Measurements from ENCODE around the gene KLHDC1. TPM values are rescaled to one million over a fixed set of nuclear protein-coding genes. Genes with fewer than 3 reads are reported as not detected.
A peak's percentile ranks its signal among the peaks of the same experiment; 100 is the strongest.
"Not testable (repeated sequence)": the region's sequence is repeated elsewhere in the genome, so short reads cannot be mapped to it uniquely, and the experiment has no call there.

Gene KLHDC1, protein sequence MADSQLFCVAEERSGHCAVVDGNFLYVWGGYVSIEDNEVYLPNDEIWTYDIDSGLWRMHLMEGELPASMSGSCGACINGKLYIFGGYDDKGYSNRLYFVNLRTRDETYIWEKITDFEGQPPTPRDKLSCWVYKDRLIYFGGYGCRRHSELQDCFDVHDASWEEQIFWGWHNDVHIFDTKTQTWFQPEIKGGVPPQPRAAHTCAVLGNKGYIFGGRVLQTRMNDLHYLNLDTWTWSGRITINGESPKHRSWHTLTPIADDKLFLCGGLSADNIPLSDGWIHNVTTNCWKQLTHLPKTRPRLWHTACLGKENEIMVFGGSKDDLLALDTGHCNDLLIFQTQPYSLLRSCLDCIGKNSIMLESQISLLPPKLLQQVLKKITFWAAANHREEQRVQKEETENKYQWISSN
- 21.6 TPM for total RNA-seq
- polyA plus RNA-seq, result 4.2 TPM

DNA sequence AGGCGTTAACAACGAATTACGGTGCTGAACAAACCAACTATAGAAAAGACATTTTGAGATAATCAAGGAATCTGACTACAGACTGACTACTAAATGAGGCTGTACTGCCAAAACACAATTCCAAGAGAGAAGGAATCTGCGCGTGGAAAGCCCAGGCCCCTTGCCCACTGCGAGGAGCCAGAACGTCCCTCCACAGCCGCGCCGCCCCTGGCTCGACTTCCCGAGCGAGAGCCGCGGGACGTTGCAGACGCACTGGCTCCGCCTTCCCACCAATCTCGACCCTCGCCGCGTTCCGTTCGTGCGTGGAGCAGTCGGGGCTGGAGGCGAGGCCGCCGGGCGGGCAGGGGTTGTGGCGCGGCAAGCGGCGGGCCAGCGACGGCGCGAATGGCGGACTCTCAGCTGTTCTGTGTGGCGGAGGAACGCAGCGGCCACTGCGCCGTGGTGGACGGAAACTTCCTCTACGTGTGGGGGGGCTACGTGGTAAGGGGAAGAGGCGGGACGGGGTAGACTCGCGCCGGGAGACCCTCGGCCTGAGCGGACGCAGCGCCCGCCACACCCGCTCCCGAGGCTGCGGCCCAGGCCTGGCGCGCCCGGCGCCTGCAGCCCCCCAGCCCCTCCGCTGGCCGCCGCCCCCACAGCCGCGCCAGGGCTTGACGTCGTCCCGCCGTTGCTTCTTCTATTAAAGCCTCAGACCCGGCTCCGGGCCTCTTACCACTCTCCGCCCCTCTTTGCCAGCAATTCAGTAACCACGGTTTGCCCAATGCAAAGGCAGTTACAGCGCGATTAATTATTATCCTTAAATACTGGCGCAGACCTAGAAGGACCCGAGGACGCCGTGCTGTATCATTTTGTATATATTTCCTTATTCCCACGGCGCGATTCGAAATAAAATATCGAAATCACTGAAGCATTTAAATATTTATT lies at the start of gene KLHDC1:
Gene KLHDC1 (plus strand): TSS at position 310 of the 924 bp plus-strand sequence. CDS start 75 bp downstream, at position 385.
- under 1% methylated on average over 88 of the region's 88 CpGs for WGBS
- H3K36me3 ChIP-seq (ENCODE audit: insufficient read depth), result no peaks in the 10 kb centered on the region
- DNase-seq (ENCODE audit: extremely low spot score), result peak; percentile 58

DNA sequence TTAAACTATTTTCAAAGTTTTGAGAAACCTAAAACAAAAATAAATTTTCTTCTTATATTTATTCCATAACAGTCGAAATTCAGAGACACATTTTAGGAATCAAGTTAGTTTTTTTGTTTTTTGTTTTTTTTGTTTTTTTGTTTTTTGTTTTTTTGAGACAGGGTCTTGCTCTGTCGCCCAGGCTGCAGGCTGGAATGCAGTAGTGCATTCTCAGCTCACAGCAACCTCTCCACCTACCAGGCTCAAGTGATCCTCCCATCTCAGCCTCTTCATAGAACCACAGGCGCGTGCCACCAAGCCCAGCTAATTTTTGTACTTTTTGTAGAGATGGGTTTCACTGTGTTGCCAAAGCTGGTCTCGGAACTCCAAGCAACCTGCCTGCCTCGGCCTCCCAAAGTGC lies 39.4 kb upstream of the KLHDC1 start:
- no peak for DNase-seq (ENCODE audit: extremely low spot score)

More for the DNA sequence above, at the start of gene KLHDC1:
- peak within 1 kb of the TSS; percentile 97 for H3K27ac ChIP-seq (ENCODE audit: low read depth)
- peak within 1 kb of the TSS; percentile 89 for H3K4me3 ChIP-seq (ENCODE audit: low read depth, low read length)
- H3K4me1 ChIP-seq (ENCODE audit: insufficient read depth), result no peaks in the 10 kb centered on the region

DNA sequence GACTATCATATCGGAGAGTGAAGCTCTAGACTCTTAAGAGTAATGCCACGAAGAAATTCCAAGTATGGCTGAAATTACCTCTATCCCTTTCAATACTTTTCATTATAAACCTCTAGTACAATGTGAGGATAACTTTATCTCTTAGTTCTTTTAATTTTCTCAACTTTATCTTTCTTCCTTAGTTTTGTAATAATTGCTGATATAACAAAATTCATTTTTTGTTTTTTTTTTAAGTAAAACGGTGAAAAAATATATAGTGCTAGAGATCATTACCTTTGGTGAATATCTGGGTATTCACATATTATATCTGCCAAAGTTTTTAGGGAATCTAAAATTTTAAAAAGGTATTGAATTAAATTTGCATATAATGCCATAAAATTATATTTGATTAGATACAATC lies 38.4 kb upstream of the KLHDC1 start:
- 98% methylated on average over 3 of the region's 3 CpGs for WGBS

More for the DNA sequence above, 39.4 kb upstream of the KLHDC1 start:
- Histone ChIP-seq H3K27ac (ENCODE audit: low read depth) (no peak overlapping the region), H3K4me3 (ENCODE audit: low read depth, low read length) (no peak overlapping the region), H3K4me1 (ENCODE audit: insufficient read depth) (no peaks in the 10 kb centered on the region), H3K36me3 (ENCODE audit: insufficient read depth) (no peaks in the 10 kb centered on the region)
- 96% methylated on average over 6 of the region's 6 CpGs for WGBS

DNA sequence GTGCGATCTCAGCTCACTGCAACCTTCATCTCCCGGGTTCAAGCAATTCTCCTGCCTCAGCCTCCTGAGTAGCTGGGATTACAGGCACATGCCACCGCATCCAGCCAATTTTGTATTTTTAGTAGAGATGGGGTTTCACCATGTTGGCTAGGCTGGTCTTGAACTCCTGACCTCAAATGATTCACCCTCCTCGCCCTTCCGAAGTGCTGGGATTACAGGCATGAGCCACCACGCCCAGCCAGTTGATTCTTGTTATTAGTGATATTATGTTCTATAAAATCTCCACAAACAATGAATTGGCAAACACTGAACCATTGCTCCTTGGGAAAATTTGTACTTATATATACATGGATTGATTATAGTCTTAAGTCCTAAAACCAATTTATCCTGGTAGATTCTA lies 35.4 kb upstream of the KLHDC1 start:
- 86% methylated on average over 6 of the region's 6 CpGs for WGBS
- H3K4me3 ChIP-seq (ENCODE audit: low read depth, low read length); H3K36me3 ChIP-seq (ENCODE audit: insufficient read depth); DNase-seq (ENCODE audit: extremely low spot score); H3K27ac ChIP-seq (ENCODE audit: low read depth); H3K4me1 ChIP-seq (ENCODE audit: insufficient read depth): not testable (repeated sequence)

More for the DNA sequence above, 38.4 kb upstream of the KLHDC1 start:
- Histone ChIP-seq H3K4me1 (ENCODE audit: insufficient read depth) (no peaks in the 10 kb centered on the region), H3K27ac (ENCODE audit: low read depth) (no peak overlapping the region), H3K4me3 (ENCODE audit: low read depth, low read length) (no peak overlapping the region), H3K36me3 (ENCODE audit: insufficient read depth) (no peaks in the 10 kb centered on the region)
- DNase-seq (ENCODE audit: extremely low spot score), result no peak

DNA sequence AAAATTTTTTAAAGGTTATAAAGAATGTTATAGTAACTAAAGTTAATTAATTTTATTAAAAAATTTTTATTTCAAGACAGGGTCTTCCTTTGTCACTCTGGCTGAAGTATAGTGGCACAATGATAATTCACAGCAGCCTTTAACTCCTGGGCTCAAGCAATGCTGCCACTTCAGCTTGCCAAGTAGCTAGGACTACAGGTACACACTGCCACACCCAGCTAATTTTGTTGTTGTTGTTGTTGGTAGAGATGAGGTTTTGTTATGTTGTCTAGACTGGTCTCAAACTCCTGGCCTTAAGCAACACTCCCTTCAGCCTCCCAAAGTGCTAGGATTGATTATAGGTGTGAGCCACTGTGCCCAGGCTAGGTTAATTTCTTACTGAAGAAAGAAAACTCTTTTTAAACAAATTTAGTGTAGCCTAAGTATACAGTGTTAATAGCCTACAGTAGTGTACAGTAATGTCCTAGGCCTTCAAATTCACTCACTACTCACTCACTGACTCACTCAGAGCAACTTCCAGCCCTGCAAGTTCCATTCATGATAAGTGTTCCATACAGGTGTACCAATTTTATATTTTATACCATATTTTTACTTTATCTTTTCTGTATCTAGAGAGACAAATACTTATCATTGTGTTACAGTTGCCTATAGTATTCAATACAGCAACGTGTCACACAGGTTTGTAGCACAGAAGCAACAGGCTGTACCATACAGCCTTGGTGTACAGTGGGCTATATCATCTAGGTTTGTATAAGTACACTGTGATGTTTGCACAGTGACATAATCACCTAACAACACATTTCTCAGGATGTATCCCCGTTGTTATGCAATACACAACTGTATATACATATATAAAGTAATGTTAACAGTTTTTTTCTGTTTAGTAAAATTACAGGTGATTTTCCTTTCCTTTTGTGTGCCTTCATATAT lies 33.1 kb upstream of the KLHDC1 start:
- no peak for DNase-seq (ENCODE audit: extremely low spot score)
- no peak overlapping the region for H3K4me3 ChIP-seq (ENCODE audit: low read depth, low read length)
- no peaks in the 10 kb centered on the region for H3K4me1 ChIP-seq (ENCODE audit: insufficient read depth)
- no peaks in the 10 kb centered on the region for H3K36me3 ChIP-seq (ENCODE audit: insufficient read depth)
- H3K27ac ChIP-seq (ENCODE audit: low read depth), result no peak overlapping the region
- WGBS, result 86% methylated on average over 2 of the region's 2 CpGs

DNA sequence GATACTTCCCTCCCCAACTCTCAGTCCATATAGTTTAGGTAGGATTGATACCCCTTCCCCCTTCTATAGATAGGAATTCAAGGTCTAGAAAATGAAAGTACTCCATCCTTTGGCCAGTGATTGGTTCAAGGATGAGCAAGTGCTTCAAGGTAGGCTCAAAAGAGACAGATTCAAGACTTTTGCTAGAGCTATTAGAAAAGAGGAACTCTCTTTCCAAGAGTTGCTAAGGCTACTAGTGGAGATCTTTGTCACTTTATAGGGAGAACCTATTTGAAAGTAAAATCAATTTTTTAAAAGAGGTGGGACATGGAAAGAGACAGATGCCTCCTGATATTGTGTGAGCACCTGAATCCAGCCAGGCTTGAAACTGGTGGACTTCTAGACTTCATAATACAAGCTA lies 22.4 kb upstream of the KLHDC1 start:
- Histone ChIP-seq H3K27ac (ENCODE audit: low read depth) (no peak overlapping the region), H3K4me1 (ENCODE audit: insufficient read depth) (no peaks in the 10 kb centered on the region), H3K4me3 (ENCODE audit: low read depth, low read length) (no peak overlapping the region), H3K36me3 (ENCODE audit: insufficient read depth) (no peaks in the 10 kb centered on the region)
- DNase-seq (ENCODE audit: extremely low spot score), result no peak

DNA sequence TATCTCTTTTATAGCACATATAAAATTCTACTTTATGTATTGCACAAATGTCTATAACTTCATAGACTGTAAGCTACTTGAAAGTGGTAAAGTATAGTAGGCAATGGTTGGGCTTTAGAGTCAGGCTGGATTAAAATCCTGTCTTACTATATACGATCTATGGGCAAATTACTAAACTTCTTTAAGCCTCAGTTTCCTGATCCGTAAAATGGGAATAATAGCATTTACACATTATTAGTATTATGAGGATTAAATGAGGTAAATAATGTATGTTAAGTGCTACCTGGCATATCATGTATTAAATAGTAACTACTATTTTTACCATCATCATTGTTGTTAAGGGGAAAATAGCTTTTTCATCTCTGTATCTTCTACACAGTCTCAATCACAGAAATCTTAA lies 19.3 kb upstream of the KLHDC1 start:
- H3K36me3 ChIP-seq (ENCODE audit: insufficient read depth), result no peaks in the 10 kb centered on the region
- no peak for DNase-seq (ENCODE audit: extremely low spot score)
- no peak overlapping the region for H3K27ac ChIP-seq (ENCODE audit: low read depth)
- H3K4me3 ChIP-seq (ENCODE audit: low read depth, low read length), result no peak overlapping the region
- 91% methylated on average over 2 of the region's 2 CpGs for WGBS
- H3K4me1 ChIP-seq (ENCODE audit: insufficient read depth), result no peaks in the 10 kb centered on the region

DNA sequence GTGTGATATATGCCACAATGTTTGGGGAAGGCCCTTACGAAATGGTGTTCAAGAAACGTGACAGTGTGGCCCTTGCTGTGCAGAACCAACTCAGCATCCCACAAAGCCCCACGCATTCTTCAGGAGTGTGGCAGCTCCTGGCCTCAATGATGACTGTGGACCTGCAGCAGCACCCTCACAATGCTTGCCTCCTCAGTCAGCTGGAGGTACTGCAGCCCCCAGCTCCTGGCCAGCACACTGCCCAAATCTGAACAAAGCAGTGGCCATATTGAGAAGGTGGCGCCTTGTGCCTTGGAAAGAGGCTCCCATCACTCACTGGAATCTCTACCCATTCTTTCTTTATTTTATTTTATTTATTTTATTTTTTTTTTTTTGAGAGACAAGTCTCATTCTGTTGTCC lies 15.3 kb upstream of the KLHDC1 start:
- WGBS, result 96% methylated on average over 4 of the region's 4 CpGs
- no peak for DNase-seq (ENCODE audit: extremely low spot score)
- Histone ChIP-seq H3K4me3 (ENCODE audit: low read depth, low read length) (no peak overlapping the region), H3K27ac (ENCODE audit: low read depth) (no peak overlapping the region), H3K4me1 (ENCODE audit: insufficient read depth) (no peaks in the 10 kb centered on the region), H3K36me3 (ENCODE audit: insufficient read depth) (no peaks in the 10 kb centered on the region)

DNA sequence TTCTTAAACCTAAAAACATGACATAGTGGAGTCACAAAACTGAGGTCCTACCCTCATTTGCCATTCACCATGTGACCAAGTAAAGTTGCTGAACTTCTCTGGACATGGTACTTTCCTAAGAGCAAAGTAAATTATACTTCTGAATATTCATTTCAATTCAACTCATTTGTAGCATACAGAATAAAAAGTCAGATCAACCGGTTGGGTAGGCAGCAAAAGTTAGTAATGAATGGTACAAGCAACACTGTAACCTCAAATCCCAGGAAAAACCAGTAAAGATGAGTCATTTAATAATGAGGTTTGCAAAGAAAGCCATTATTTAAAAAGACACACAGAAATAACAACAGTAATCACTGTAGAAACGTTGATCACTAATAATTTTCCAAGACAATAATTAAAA lies 13.6 kb upstream of the KLHDC1 start:
- Histone ChIP-seq H3K27ac (ENCODE audit: low read depth) (no peak overlapping the region), H3K36me3 (ENCODE audit: insufficient read depth) (no peaks in the 10 kb centered on the region), H3K4me1 (ENCODE audit: insufficient read depth) (no peaks in the 10 kb centered on the region), H3K4me3 (ENCODE audit: low read depth, low read length) (no peak overlapping the region)
- 74% methylated on average over 2 of the region's 2 CpGs for WGBS
- no peak for DNase-seq (ENCODE audit: extremely low spot score)

DNA sequence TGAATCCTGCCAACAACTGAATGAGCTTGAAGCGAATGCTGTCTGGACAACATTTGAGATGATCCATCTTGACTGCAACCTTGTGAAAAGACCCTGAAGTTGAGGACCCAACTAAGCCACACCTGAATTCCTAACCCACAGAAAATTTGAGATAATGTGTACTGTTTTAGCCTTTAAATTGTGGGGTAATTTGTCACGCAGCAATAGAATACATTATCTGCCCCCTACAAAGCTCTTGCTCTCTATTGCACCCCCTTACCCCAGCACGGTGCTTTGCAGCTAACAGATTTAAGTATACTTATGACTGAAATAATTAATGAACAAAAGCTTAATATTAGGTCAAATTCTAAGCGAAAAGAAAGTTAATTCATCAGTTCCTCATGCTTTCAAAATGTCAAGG lies 6.5 kb upstream of the KLHDC1 start:
- 94% methylated on average over 4 of the region's 4 CpGs for WGBS
- Histone ChIP-seq H3K4me1 (ENCODE audit: insufficient read depth) (no peaks in the 10 kb centered on the region), H3K36me3 (ENCODE audit: insufficient read depth) (no peaks in the 10 kb centered on the region)

DNA sequence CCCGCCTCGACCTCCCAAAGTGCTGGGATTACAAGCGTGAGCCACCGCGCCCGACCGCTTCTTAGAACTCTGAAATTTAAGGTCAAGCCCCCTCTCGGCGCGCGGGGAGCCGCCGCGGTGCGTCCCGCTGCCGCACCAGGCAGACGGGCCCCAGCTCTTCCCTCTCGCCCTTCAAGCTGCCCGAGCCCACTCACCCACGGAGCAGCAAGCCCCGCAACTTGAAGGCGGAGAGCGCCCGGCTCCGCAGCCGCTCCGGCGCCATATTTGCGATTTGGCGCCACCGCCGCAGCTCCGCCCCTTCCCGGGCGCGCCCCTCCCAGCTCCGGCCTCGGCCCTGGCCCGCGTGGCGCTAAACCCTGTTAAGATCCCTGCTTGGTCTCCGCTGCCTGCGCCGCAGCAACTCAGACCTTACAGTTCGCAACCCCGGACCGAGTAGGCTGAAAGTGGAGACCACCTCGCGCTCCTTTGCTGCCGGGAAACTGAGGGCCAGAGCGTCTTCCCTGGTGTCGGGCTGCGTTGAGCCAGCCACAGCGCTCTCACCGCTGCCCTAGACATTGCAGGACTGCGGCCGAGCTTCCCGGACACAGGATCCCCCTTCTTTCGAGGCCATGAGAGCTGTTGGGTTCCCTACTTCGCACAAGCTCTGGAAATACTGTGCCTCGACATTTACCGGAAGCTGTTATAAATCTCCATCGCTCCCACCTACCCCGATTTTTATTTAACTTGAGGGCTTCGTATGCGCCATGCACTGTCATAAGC lies 4.8 kb upstream of the KLHDC1 start, which contains the start of gene POLE2:
Gene POLE2 (minus strand): TSS at position 273 of the 759 bp plus-strand sequence. CDS start 11 bp downstream, at position 262.
- H3K4me1 ChIP-seq (ENCODE audit: insufficient read depth), result no peaks in the 10 kb centered on the region
- peak within 1 kb of the TSS; percentile 69 for H3K4me3 ChIP-seq (ENCODE audit: low read depth, low read length)
- DNase-seq (ENCODE audit: extremely low spot score), result peak; percentile 37
- H3K36me3 ChIP-seq (ENCODE audit: insufficient read depth), result no peaks in the 10 kb centered on the region
- peak within 1 kb of the TSS; percentile 44 for H3K27ac ChIP-seq (ENCODE audit: low read depth)
- 4% methylated on average over 67 of the region's 67 CpGs for WGBS

More for the DNA sequence above, 6.5 kb upstream of the KLHDC1 start:
- H3K4me3 ChIP-seq (ENCODE audit: low read depth, low read length), result no peak overlapping the region
- H3K27ac ChIP-seq (ENCODE audit: low read depth), result no peak overlapping the region
- no peak for DNase-seq (ENCODE audit: extremely low spot score)

DNA sequence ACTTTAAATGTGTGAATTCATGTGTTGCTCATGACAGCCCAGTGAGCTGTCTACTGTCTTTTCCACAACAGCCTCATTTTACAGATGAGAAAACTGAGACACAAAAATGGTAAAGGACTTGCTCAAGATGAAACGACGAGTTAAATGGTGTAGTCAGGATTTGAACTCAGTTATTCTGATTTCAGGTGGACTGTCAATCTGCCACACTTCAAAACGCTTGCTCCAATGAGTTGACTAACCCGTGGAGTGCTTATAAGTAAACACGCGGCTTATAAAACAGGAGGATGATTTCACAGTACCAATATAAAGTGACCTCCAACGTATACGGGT lies 4.3 kb upstream of the KLHDC1 start:
- H3K36me3 ChIP-seq (ENCODE audit: insufficient read depth), result no peaks in the 10 kb centered on the region
- H3K4me3 ChIP-seq (ENCODE audit: low read depth, low read length), result no peak overlapping the region
- 87% methylated on average over 8 of the region's 8 CpGs for WGBS

More for the DNA sequence above, 4.3 kb upstream of the KLHDC1 start:
- Histone ChIP-seq H3K4me1 (ENCODE audit: insufficient read depth) (no peaks in the 10 kb centered on the region), H3K27ac (ENCODE audit: low read depth) (peak overlapping the region; percentile 44)
- no peak for DNase-seq (ENCODE audit: extremely low spot score)
